Memory B cell (primary cell): Measurements from ENCODE around the gene CREBBP.
A peak's percentile ranks its signal among the peaks of the same experiment; 100 is the strongest.

Experiments used
- ATAC-seq: fragments of 150-1000 bp; cut with Tn5 transposase; 2 replicates; pipeline ENCODE4 v1.10.0; 2021; ENCODE audit warnings: low read depth, mild to moderate bottlenecking, moderate library complexity
- DNase-seq, 2 donors: peaks; one replicate each; pipeline ENCODE4 v3.0.0; 2022; ENCODE audit warnings: low spot score in 2 of 2
- H3K27ac Mint-ChIP-seq: one replicate; pipeline ENCODE4 v1.8.0; 2022; ENCODE audit warnings: mild to moderate bottlenecking, moderate library complexity, mixed read lengths
- H3K27me3 Mint-ChIP-seq: one replicate; pipeline ENCODE4 v1.8.0; 2022; ENCODE audit warnings: mixed read lengths
- H3K36me3 Mint-ChIP-seq: one replicate; pipeline ENCODE4 v1.8.0; 2022; ENCODE audit warnings: mild to moderate bottlenecking, mixed read lengths
- H3K4me1 Mint-ChIP-seq: one replicate; pipeline ENCODE4 v1.8.0; 2022; ENCODE audit warnings: mixed read lengths
- H3K4me3 Mint-ChIP-seq: one replicate; pipeline ENCODE4 v1.8.0; 2022; ENCODE audit warnings: mild to moderate bottlenecking, moderate library complexity, mixed read lengths
- H3K9me3 Mint-ChIP-seq: one replicate; pipeline ENCODE4 v1.8.0; 2022; ENCODE audit warnings: mixed read lengths

The CREBBP gene

GRCh38 chr16:3734758-3735221 lies 145.7 kb downstream of the CREBBP start:
- no peak for DNase-seq
- no peak for ATAC-seq
- H3K4me3 Mint-ChIP-seq: no peak overlapping the region
- H3K4me1 Mint-ChIP-seq: peaks cover 8% of the 10 kb centered on the region
- H3K27me3 Mint-ChIP-seq: no peaks in the 10 kb centered on the region
- H3K36me3 Mint-ChIP-seq: peaks cover 62% of the 10 kb centered on the region
- peak overlapping the region; percentile 41 for H3K27ac Mint-ChIP-seq
- H3K9me3 Mint-ChIP-seq: no peaks in the 10 kb centered on the region

- Mint-ChIP-seq H3K36me3 (peaks cover 59% of the 10 kb centered on the region), H3K27ac (no peak overlapping the region), H3K4me3 (no peak overlapping the region), H3K9me3 (no peaks in the 10 kb centered on the region), H3K4me1 (peaks cover 8% of the 10 kb centered on the region), H3K27me3 (no peaks in the 10 kb centered on the region)
- ATAC-seq (no peak), DNase-seq (no peak)
Observed at GRCh38 chr16:3734084-3734757, 146.3 kb downstream of the CREBBP start.

GRCh38 chr16:3732171-3732570 lies 148.3 kb downstream of the CREBBP start:
- peak overlapping the region; percentile 50 for H3K27ac Mint-ChIP-seq
- H3K4me3 Mint-ChIP-seq: no peak overlapping the region
- no peaks in the 10 kb centered on the region for H3K9me3 Mint-ChIP-seq
- H3K4me1 Mint-ChIP-seq: peaks cover 8% of the 10 kb centered on the region
- no peak for ATAC-seq
- H3K27me3 Mint-ChIP-seq: no peaks in the 10 kb centered on the region
- peaks cover 57% of the 10 kb centered on the region for H3K36me3 Mint-ChIP-seq
- DNase-seq: no peak

- H3K27me3 Mint-ChIP-seq: no peaks in the 10 kb centered on the region
- no peak overlapping the region for H3K4me3 Mint-ChIP-seq
- DNase-seq (no peak), ATAC-seq (no peak)
- peaks cover 53% of the 10 kb centered on the region for H3K36me3 Mint-ChIP-seq
- no peaks in the 10 kb centered on the region for H3K9me3 Mint-ChIP-seq
- peak overlapping the region; percentile 50 for H3K27ac Mint-ChIP-seq
- H3K4me1 Mint-ChIP-seq: peaks cover 8% of the 10 kb centered on the region
Observed at GRCh38 chr16:3731126-3731935, 149.2 kb downstream of the CREBBP start.

GRCh38 chr16:3730161-3731125 lies 150.1 kb downstream of the CREBBP start:
- no peak for ATAC-seq
- Mint-ChIP-seq H3K4me1 (peaks cover 8% of the 10 kb centered on the region), H3K9me3 (no peaks in the 10 kb centered on the region), H3K27me3 (no peaks in the 10 kb centered on the region), H3K36me3 (peaks cover 47% of the 10 kb centered on the region), H3K27ac (no peak overlapping the region), H3K4me3 (no peak overlapping the region)
- DNase-seq: no peak

GRCh38 chr16:3729161-3730112 lies 151.1 kb downstream of the CREBBP start:
- Mint-ChIP-seq H3K36me3 (peaks cover 41% of the 10 kb centered on the region), H3K27ac (no peak overlapping the region), H3K27me3 (no peaks in the 10 kb centered on the region), H3K9me3 (no peaks in the 10 kb centered on the region), H3K4me3 (no peak overlapping the region), H3K4me1 (peaks cover 5% of the 10 kb centered on the region)
- no peak for ATAC-seq
- DNase-seq: no peak

- Mint-ChIP-seq H3K4me3 (no peak overlapping the region), H3K36me3 (peaks cover 35% of the 10 kb centered on the region), H3K9me3 (no peaks in the 10 kb centered on the region), H3K27me3 (no peaks in the 10 kb centered on the region), H3K4me1 (peaks cover 5% of the 10 kb centered on the region), H3K27ac (no peak overlapping the region)
- DNase-seq: no peak
- ATAC-seq: no peak
Observed at GRCh38 chr16:3728424-3729160, 151.9 kb downstream of the CREBBP start.

- no peak overlapping the region for H3K4me3 Mint-ChIP-seq
- H3K4me1 Mint-ChIP-seq: peaks cover 5% of the 10 kb centered on the region
- peaks cover 33% of the 10 kb centered on the region for H3K36me3 Mint-ChIP-seq
Observed at GRCh38 chr16:3727806-3728381, 152.6 kb downstream of the CREBBP start.

GRCh38 chr16:3726021-3726687 lies 154.4 kb downstream of the CREBBP start:
- Mint-ChIP-seq H3K36me3 (peaks cover 25% of the 10 kb centered on the region), H3K4me3 (no peak overlapping the region), H3K4me1 (peaks cover 2% of the 10 kb centered on the region), H3K9me3 (no peaks in the 10 kb centered on the region), H3K27me3 (no peaks in the 10 kb centered on the region), H3K27ac (no peak overlapping the region)
- no peak for ATAC-seq
- DNase-seq: no peak

More at GRCh38 chr16:3727806-3728381, 152.6 kb downstream of the CREBBP start:
- ATAC-seq: no peak
- H3K27me3 Mint-ChIP-seq: no peaks in the 10 kb centered on the region
- no peak for DNase-seq
- H3K9me3 Mint-ChIP-seq: no peaks in the 10 kb centered on the region
- H3K27ac Mint-ChIP-seq: no peak overlapping the region

GRCh38 chr16:3725276-3725675 lies 155.2 kb downstream of the CREBBP start:
- no peaks in the 10 kb centered on the region for H3K9me3 Mint-ChIP-seq
- DNase-seq (no peak), ATAC-seq (no peak)
- H3K27me3 Mint-ChIP-seq: no peaks in the 10 kb centered on the region
- H3K36me3 Mint-ChIP-seq: peaks cover 19% of the 10 kb centered on the region
- H3K27ac Mint-ChIP-seq: peak overlapping the region; percentile 29
- peaks cover 2% of the 10 kb centered on the region for H3K4me1 Mint-ChIP-seq
- no peak overlapping the region for H3K4me3 Mint-ChIP-seq

- ATAC-seq (no peak), DNase-seq (no peak)
- Mint-ChIP-seq H3K4me1 (peaks cover 7% of the 10 kb centered on the region), H3K27ac (no peak overlapping the region), H3K9me3 (no peaks in the 10 kb centered on the region), H3K36me3 (peaks cover 3% of the 10 kb centered on the region), H3K27me3 (no peaks in the 10 kb centered on the region), H3K4me3 (no peak overlapping the region)
Observed at GRCh38 chr16:3722508-3722907, 158.0 kb downstream of the CREBBP start.

GRCh38 chr16:3720418-3720817 lies 160.1 kb downstream of the CREBBP start:
- Mint-ChIP-seq H3K36me3 (no peaks in the 10 kb centered on the region), H3K27ac (no peak overlapping the region), H3K27me3 (no peaks in the 10 kb centered on the region), H3K9me3 (no peaks in the 10 kb centered on the region), H3K4me3 (no peak overlapping the region), H3K4me1 (peaks cover 10% of the 10 kb centered on the region)
- DNase-seq (no peak), ATAC-seq (no peak)
